Epithelial cell of esophagus (primary cell): ENCODE measurements around the gene NR3C1.

Experiments
- DNase-seq: peaks from one replicate; pipeline ENCODE4 v3.0.0; 2010; ENCODE audit warnings: low read depth
- H3K4me3 ChIP-seq: 2 replicates; pipeline ENCODE4 v1.5.1; 2011; ENCODE audit warnings: mild to moderate bottlenecking, low read length, control low read depth
- TF ChIP-seq, protein P1 (sequence below): IDR thresholded peaks from 2 replicates; pipeline ENCODE4 v1.5.1; 2011; ENCODE audit warnings: low read depth, mild to moderate bottlenecking, low read length, control low read depth, inconsistent platforms; ENCODE audit not compliant: insufficient read depth; ENCODE audit errors: missing control alignments

Gene NR3C1

DNA sequence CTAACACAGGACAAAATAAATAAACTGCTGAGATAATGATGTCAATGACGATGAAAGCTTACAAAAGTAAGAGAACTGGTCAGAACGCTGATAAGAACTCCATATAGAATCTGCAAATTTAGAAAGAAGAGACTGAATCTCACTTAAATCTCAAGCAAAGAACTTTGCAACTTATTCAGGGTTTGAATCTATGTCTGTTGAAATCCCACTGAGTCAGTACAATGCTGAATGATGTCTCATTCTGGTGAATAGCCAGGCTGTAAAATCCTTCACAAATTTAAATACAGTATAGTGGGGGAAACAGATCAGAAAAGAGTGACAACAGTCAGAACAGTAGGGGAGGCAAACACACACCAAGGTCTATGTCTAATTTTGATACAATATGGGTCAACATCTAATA lies 38.9 kb upstream of the NR3C1 start:
- H3K4me3 ChIP-seq, result no peak overlapping the region
- peak; percentile 25 for DNase-seq
- TF ChIP-seq, protein P1, sequence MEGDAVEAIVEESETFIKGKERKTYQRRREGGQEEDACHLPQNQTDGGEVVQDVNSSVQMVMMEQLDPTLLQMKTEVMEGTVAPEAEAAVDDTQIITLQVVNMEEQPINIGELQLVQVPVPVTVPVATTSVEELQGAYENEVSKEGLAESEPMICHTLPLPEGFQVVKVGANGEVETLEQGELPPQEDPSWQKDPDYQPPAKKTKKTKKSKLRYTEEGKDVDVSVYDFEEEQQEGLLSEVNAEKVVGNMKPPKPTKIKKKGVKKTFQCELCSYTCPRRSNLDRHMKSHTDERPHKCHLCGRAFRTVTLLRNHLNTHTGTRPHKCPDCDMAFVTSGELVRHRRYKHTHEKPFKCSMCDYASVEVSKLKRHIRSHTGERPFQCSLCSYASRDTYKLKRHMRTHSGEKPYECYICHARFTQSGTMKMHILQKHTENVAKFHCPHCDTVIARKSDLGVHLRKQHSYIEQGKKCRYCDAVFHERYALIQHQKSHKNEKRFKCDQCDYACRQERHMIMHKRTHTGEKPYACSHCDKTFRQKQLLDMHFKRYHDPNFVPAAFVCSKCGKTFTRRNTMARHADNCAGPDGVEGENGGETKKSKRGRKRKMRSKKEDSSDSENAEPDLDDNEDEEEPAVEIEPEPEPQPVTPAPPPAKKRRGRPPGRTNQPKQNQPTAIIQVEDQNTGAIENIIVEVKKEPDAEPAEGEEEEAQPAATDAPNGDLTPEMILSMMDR, result no peak

- DNase-seq, result no peak
- no peak overlapping the region for H3K4me3 ChIP-seq
- TF ChIP-seq, protein P1, result no peak
Measured at GRCh38 chr5:143440448-143441115, 37.1 kb upstream of the NR3C1 start.

GRCh38 chr5:143437666-143438273 lies 34.3 kb upstream of the NR3C1 start:
- TF ChIP-seq, protein P1, result no peak
- no peak for DNase-seq
- no peak overlapping the region for H3K4me3 ChIP-seq

GRCh38 chr5:143436871-143437270 lies 33.4 kb upstream of the NR3C1 start:
- H3K4me3 ChIP-seq, result no peak overlapping the region
- TF ChIP-seq, protein P1, result no peak
- DNase-seq, result peak; percentile 63

- peak; percentile 15 for DNase-seq
- TF ChIP-seq, protein P1, result no peak
- H3K4me3 ChIP-seq, result no peak overlapping the region
Measured at GRCh38 chr5:143435210-143435657, 31.7 kb upstream of the NR3C1 start.

DNA sequence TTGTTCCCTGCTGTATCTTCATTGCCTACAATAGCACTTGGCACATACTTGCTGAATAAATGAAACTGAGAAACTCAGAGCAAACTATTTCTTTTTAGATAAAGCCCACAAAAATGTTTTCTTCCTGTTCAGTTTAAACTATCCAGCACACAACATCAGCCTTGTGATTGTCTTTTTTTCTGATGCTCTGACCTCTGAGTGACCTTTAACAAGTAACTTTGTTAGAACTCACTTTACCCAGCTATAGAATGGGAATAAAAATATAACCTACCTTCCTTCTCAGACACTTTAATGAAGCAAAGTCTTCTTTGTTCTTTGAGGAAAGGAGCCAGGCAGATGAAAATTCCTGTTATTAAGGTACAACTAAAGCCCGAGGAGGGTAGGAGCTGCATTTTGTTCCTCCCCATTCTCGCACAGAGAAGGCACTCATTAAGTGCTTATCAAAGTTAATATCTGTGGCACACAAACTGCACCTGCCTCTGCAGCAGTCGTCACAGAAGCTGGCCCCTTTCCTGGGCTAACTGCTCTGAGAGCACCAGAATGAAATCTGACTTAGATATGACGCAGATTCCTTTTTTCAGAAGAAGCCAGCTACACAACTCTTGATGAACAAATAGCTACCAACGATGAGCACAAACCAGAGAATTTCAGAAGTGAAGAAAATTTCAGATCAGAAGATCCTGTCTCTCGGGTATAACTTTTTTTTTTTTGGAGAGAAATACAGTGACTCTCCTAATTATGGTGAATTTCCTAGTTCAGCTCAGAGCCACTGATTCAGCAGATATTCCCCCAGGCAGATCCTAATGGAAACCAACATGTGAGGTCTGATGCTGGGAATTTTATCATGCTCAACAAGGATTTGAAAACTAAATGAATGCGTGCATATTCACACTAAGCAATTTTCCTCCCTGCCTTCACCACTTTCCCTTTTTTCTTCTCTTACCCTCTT lies 31.0 kb upstream of the NR3C1 start:
- DNase-seq, result no peak
- no peak overlapping the region for H3K4me3 ChIP-seq
- TF ChIP-seq, protein P1, result no peak
